AG04449 (cell line): ENCODE measurements around the gene PNKD.

ENCODE experiments used
- CTCF ChIA-PET: fragments of 350-600 bp; formaldehyde crosslinking; extraction: SDS; loops from one replicate; lab custom pipeline; 2021; ENCODE audit warnings: antibody characterized with exemption; lab: Yijun Ruan, JAX
- POLR2A ChIA-PET: fragments of 400-600, 350-600 bp; formaldehyde crosslinking; extraction: SDS; loops from one replicate; lab custom pipeline; 2020; ENCODE audit warnings: antibody characterized with exemption, inconsistent platforms; lab: Yijun Ruan, JAX
- DNase-seq: peaks from one replicate; pipeline ENCODE4 v3.0.0-alpha.2; 2010; ENCODE audit warnings: low read depth, low spot score
- H3K4me3 ChIP-seq: 2 replicates; pipeline ENCODE4 v1.5.1; 2011; ENCODE audit warnings: low read depth, mild to moderate bottlenecking, control low read depth, low read length
- TF ChIP-seq, protein P1 (sequence below): IDR thresholded peaks from one replicate; pipeline ENCODE4 v1.5.1; 2011; ENCODE audit warnings: mild to moderate bottlenecking, moderate library complexity, low read length, control low read depth, inconsistent platforms; ENCODE audit not compliant: insufficient read depth; ENCODE audit errors: missing control alignments

Gene PNKD

DNA sequence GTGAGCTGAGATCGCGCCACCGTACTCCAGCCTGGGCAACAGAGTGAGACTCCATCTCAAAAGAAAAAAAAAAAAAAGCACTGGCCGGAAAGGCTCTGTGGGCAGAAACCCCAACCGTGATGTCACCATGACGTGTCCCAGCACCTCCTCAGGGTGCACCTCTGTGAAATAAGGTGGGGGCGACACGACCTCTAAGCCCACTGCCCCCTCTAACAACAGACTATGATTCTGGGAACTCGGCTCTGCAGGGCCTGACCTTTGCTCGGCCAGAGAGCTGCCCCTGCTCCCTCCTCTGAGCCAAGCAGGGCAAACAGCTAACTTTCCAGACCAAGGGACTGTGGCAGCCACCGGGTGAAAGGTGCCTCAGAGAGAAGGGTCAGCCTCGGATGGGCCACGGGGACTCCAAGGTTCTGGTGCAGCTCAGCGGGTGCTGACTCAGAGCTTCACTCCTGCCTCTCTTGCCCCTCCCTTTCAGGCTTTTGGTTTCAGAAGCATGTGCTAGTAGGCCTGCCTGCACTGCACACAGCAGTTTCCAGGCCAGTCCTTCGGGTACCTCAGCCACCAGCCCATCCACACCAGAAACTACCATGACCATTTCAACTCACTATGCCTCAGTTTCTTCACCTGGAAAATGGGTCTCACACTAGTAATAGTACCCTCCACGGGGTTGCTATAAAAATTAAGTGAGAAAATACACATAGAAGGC lies 13.9 kb downstream of the PNKD start:
- CTCF ChIA-PET: interaction anchor here (1.6 to 7.6 kb wide), 5 partner anchors 9 to 112 kb away, joined by 6 to 193 read pairs (median 16); partner anchors contain the start of genes AAMP, CATIP and PNKD
- TF ChIP-seq, protein P1, sequence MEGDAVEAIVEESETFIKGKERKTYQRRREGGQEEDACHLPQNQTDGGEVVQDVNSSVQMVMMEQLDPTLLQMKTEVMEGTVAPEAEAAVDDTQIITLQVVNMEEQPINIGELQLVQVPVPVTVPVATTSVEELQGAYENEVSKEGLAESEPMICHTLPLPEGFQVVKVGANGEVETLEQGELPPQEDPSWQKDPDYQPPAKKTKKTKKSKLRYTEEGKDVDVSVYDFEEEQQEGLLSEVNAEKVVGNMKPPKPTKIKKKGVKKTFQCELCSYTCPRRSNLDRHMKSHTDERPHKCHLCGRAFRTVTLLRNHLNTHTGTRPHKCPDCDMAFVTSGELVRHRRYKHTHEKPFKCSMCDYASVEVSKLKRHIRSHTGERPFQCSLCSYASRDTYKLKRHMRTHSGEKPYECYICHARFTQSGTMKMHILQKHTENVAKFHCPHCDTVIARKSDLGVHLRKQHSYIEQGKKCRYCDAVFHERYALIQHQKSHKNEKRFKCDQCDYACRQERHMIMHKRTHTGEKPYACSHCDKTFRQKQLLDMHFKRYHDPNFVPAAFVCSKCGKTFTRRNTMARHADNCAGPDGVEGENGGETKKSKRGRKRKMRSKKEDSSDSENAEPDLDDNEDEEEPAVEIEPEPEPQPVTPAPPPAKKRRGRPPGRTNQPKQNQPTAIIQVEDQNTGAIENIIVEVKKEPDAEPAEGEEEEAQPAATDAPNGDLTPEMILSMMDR: no peak
- POLR2A ChIA-PET: interaction anchor here (0.6 to 1.0 kb wide), 2 partner anchors 11 to 14 kb away, joined by 4 read pairs; partner anchors contain the start of genes AAMP and PNKD
- no peak for DNase-seq
- no peak overlapping the region for H3K4me3 ChIP-seq

GRCh38 chr2:218285604-218286003 lies 15.3 kb downstream of the PNKD start:
- POLR2A ChIA-PET: interaction anchor here (2.4 kb wide), 1 partner anchor 11 kb away, joined by 20 read pairs; no protein-coding TSS in a partner anchor
- DNase-seq: no peak
- CTCF ChIA-PET: interaction anchor here (1.2 to 7.6 kb wide), 7 partner anchors 12 to 111 kb away, joined by 3 to 193 read pairs (median 12); partner anchors contain the start of genes AAMP, CATIP and PNKD
- TF ChIP-seq, protein P1: no peak
- H3K4me3 ChIP-seq: peak overlapping the region; percentile 56

- POLR2A ChIA-PET: interaction anchor here (0.5 to 2.4 kb wide), 8 partner anchors 9 to 87 kb away, joined by 3 to 20 read pairs (median 4); partner anchors contain the start of genes AAMP, GPBAR1 and PNKD
- DNase-seq: peak; percentile 90
Observed at GRCh38 chr2:218286570-218287459, 16.5 kb downstream of the PNKD start.

DNA sequence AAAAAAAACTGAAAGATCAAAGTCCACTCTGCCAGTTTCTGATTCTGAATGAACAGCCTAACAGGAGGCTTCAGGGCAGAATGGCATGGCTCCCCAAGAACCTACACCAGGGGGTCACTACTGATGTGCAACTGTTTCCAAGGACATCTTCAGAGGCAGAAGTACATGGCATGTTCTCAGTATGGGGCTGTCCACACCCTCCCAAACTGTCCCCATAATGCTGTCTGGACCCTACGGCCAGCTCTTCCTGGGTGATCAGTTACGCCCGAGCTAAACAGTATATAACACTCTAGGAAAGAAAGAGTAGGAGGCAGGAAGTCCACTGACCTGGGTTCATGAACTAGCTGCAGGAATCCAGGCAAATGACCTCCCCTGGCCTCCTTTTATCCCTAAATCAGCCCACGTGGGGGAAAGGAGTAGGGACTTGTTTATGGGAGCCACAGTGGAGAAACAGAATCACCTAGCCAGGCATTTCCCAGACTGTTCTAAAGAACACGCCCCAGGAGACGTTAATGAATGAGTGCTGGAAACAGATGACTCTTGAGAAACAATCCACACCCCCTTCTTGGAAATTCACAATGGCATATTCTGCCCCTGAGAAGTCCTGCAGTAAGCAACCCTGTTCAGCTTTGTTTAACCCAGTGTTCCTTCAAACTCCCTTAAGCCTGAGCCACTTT lies 19.5 kb downstream of the PNKD start:
- H3K4me3 ChIP-seq: peak overlapping the region; percentile 85
- POLR2A ChIA-PET: no interaction called here
- CTCF ChIA-PET: interaction anchor here (0.7 to 11.8 kb wide), 11 partner anchors 10 to 117 kb away, joined by 3 to 118 read pairs (median 9); partner anchors contain the start of genes AAMP, CATIP and PNKD
- DNase-seq: no peak
- TF ChIP-seq, protein P1: no peak

More at GRCh38 chr2:218286570-218287459, 16.5 kb downstream of the PNKD start:
- TF ChIP-seq, protein P1: no peak
- peak overlapping the region; percentile 56 for H3K4me3 ChIP-seq
- CTCF ChIA-PET: interaction anchor here (1.3 to 7.6 kb wide), 9 partner anchors 11 to 109 kb away, joined by 3 to 193 read pairs (median 8); partner anchors contain the start of genes AAMP, CATIP and PNKD

DNA sequence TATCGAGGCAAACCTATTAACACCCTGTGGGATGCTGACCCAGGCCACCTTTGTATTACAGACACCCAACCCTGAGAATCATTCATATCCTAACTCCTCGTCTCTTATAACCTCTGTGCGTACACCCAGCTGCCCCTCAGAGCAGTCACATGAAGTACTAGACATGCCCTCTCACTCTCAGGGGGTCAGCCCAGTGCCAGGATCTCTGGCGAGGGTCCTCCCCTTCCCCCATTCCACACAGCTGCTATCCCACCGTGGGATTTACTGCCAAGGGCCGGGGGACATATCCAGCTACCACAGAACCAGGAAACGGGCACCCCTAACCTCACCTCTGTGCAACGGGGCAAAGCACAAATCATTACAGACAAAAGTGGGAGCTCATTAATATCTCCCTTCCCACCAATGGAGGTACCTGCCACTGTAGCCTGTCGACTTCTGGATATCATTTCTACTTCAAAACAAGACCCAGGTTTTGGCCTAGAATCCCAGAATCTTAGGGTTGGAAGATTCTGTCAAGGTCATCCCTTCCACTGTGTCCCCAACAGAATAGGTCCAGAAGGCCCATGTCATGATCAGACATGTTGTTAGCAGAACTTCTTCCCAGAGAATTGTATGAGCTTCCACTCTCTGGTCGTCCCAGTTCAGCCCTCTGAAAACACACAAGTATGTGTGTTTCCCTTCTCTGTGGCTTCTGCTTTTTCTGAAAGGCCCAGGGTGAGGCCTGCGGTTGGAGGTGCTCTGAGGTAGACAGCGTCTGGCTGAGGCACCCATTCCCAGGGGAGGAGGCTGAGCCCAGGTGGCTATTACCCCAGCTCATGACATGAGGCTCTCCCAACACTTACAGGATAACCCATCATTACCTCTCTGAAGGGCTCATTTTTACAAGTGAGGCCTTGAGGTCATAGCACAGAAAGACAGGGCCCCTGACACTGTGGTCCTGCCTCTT lies 20.3 kb downstream of the PNKD start:
- TF ChIP-seq, protein P1: no peak

More for the DNA sequence above, 20.3 kb downstream of the PNKD start:
- peak overlapping the region; percentile 85 for H3K4me3 ChIP-seq
- CTCF ChIA-PET: interaction anchor here (0.7 to 11.8 kb wide), 13 partner anchors 9 to 176 kb away, joined by 3 to 118 read pairs (median 4); partner anchors contain the start of genes AAMP, CATIP and PNKD
- no peak for DNase-seq
- POLR2A ChIA-PET: no interaction called here
